Pancreas (tissue), 10 donors: Measurements from ENCODE around the gene MLNR. TPM values are rescaled to one million over a fixed set of nuclear protein-coding genes. Genes with fewer than 3 reads are reported as not detected.

Experiments
- ATAC-seq, 4 donors: fragments of 200-7000 bp; cut with Tn5 transposase; one replicate each; pipeline versions ENCODE4 v1.8.0 to v1.9.1; 2020; ENCODE audit warnings: mild to moderate bottlenecking in 4 of 4, moderate library complexity in 4 of 4
- DNase-seq, 6 donors: peaks; one replicate each; pipeline ENCODE4 v3.0.0-alpha.2; 2020
- FAIRE-seq: peaks from 2 replicates; lab custom pipeline; 2012; peaks lifted over from hg19 to GRCh38; lab: Jason Lieb, UNC
- H3K27ac ChIP-seq, 4 donors: fragments of 200-600 bp; sonication (generic); 1 replicate in 3 of 4; 2 replicates in 1 of 4; pipeline versions ENCODE4 v1.5.0 to v1.8.0; 2020
- H3K27me3 ChIP-seq, 4 donors: fragments of 200-600 bp; one replicate each; pipeline ENCODE4 v1.8.0; 2021
- H3K36me3 ChIP-seq, 3 donors: fragments of 200-600 bp; sonication (generic) in 1 of 3; one replicate each; pipeline versions ENCODE4 v1.5.0 to v1.8.0; 2020 to 2021
- H3K4me1 ChIP-seq, 3 donors: fragments of 200-600 bp; one replicate each; pipeline ENCODE4 v1.8.0; 2021
- H3K4me3 ChIP-seq, 4 donors: fragments of 200-600 bp; sonication (generic) in 2 of 4; one replicate each; pipeline versions ENCODE4 v1.5.0 to v1.8.0; 2020 to 2021
- H3K9me3 ChIP-seq, 4 donors: fragments of 200-600 bp; one replicate each; pipeline ENCODE4 v1.8.0; 2021
- CTCF ChIP-seq, 4 donors: fragments of 200-600 bp; sonication (generic) in 3 of 4; IDR thresholded peaks; one replicate each; pipeline versions ENCODE4 v1.5.0 to v1.8.0; 2021; ENCODE audit warnings: antibody characterized with exemption in 4 of 4
- WGBS, 2 donors: extraction: QIAGEN DNeasy Blood & Tissue Kit; methylation state at CpG; one replicate each; pipeline ENCODE4 v1.1.7; 2013; 5-methylcytosine and 5-hydroxymethylcytosine counted together
- intact Hi-C, 3 donors: fragments of 100-400 bp; cut with DNase I; formaldehyde crosslinking; loops; one replicate each; pipeline versions ENCODE4 v1.11.1 to v1.14.2; 2022
- polyA plus RNA-seq, 2 donors: library from polyadenylated mRNA; stranded (reverse); fragments of 200-250 nt; gene quantifications; one replicate each; pipeline ENCODE4 v1.2.3, GENCODE V29; 2013
- total RNA-seq, 6 donors: library from RNA; stranded (reverse); fragmentation: NEBNext Ultra II Directional in 4 of 6; extraction: Animal tissue kit (Norgen Biotek cat#: 25700) in 4 of 6; gene quantifications; one replicate each; pipeline versions ENCODE4 v1.2.1 to v1.2.4, GENCODE V29; 2021 to 2023
- donor health status: healthy with polysubstance abuse.
- donor health status: DM: no; HTN: no; CAD: no; lungs with moderate emphysema.
- donor health status: DM: no; HTN: no; CAD: no.
- donor health status: control.
- donor health status: control.
- donor health status: Bipolar disorder and iron deficiency.
- donor health status: DM: yes; HTN: yes; CAD: no.
- donor health status: DM: no; HTN: no; CAD: no.
- donor health status: DM: no; HTN: no; CAD: no.
- donor health status: DM: yes; HTN: yes; CAD: no.

MLNR gene
- not detected for total RNA-seq
- polyA plus RNA-seq: not detected

- intact Hi-C loops: no loop called here
- H3K4me1 ChIP-seq: peaks cover 0 to 4% (median 3%) of the 10 kb centered on the region in 3 donors
- no peaks in the 10 kb centered on the region for H3K9me3 ChIP-seq
- peak; percentile 58 to 84 (median 74) for ATAC-seq
- H3K36me3 ChIP-seq: no peaks in the 10 kb centered on the region
- 5 to 7% methylated on average over 59 to 111 of the region's 111 CpGs for WGBS, 2 donors
- FAIRE-seq: no peak
- DNase-seq: peak in 2 of 6 donors; percentile 69 to 72
- peaks cover 0 to 12% (median 0%) of the 10 kb centered on the region in 4 donors for H3K27me3 ChIP-seq
- peak within 1 kb of the TSS; percentile 7 to 47 (median 20) for H3K4me3 ChIP-seq
- no peak within 1 kb of the TSS for H3K27ac ChIP-seq
- TF ChIP-seq CTCF (IDR thresholded peaks at IDR 0.05): no peak
Measured at GRCh38 chr13:49220036-49220855, at the start of gene MLNR. MLNR (plus strand) TSS chr13:49220338; CDS start chr13:49220338, 0 bp downstream.

- DNase-seq (no peak), ATAC-seq (no peak), FAIRE-seq (no peak)
- no peak overlapping the region for H3K27ac ChIP-seq
- no peak for TF ChIP-seq CTCF (IDR thresholded peaks at IDR 0.05)
- peaks cover 0 to 20% (median 0%) of the 10 kb centered on the region in 3 donors for H3K36me3 ChIP-seq
- H3K4me1 ChIP-seq: no peaks in the 10 kb centered on the region
- no peak overlapping the region for H3K4me3 ChIP-seq
- no peaks in the 10 kb centered on the region for H3K27me3 ChIP-seq
- intact Hi-C loops: no loop called here
- no peaks in the 10 kb centered on the region for H3K9me3 ChIP-seq
Measured at GRCh38 chr13:49171359-49171758, 48.8 kb upstream of the MLNR start.

GRCh38 chr13:49183672-49184325 is 36.3 kb upstream of the MLNR start:
- peaks cover 9 to 53% (median 25%) of the 10 kb centered on the region in 3 donors for H3K36me3 ChIP-seq
- TF ChIP-seq CTCF (IDR thresholded peaks at IDR 0.05): no peak
- intact Hi-C loops: no loop called here
- FAIRE-seq: no peak
- no peak for DNase-seq
- ATAC-seq: peak in 1 of 4 donors; percentile 45
- H3K9me3 ChIP-seq: no peaks in the 10 kb centered on the region
- H3K27me3 ChIP-seq: no peaks in the 10 kb centered on the region
- no peaks in the 10 kb centered on the region for H3K4me1 ChIP-seq
- WGBS, 2 donors: 44 to 67% methylated on average over 1 of the region's 1 CpG
- H3K27ac ChIP-seq: peak overlapping the region in 1 of 4 donors; percentile 55
- H3K4me3 ChIP-seq: no peak overlapping the region

GRCh38 chr13:49184621-49185020 is 35.5 kb upstream of the MLNR start:
- no peak for ATAC-seq
- intact Hi-C loops: no loop called here
- H3K4me3 ChIP-seq: no peak overlapping the region
- H3K9me3 ChIP-seq: no peaks in the 10 kb centered on the region
- no peak overlapping the region for H3K27ac ChIP-seq
- H3K4me1 ChIP-seq: no peaks in the 10 kb centered on the region
- no peak for TF ChIP-seq CTCF (IDR thresholded peaks at IDR 0.05)
- DNase-seq: no peak
- no peak for FAIRE-seq
- WGBS, 2 donors: 79 to 84% methylated on average over 4 of the region's 4 CpGs
- peaks cover 9 to 54% (median 17%) of the 10 kb centered on the region in 3 donors for H3K36me3 ChIP-seq
- H3K27me3 ChIP-seq: no peaks in the 10 kb centered on the region
